SW480 (cell line): ENCODE results near the gene EPHA3.
A peak's percentile ranks its signal among the peaks of the same experiment; 100 is the strongest.

Source experiments
- DNase-seq: peaks from one replicate; pipeline ENCODE4 v3.0.0-alpha.2; 2016; ENCODE audit warnings: low spot score

The EPHA3 gene

GRCh38 chr3:89145995-89146394 lies 38.6 kb downstream of the EPHA3 start:
- peak; percentile 25 for DNase-seq

GRCh38 chr3:89154416-89154815 lies 47.0 kb downstream of the EPHA3 start:
- no peak for DNase-seq

GRCh38 chr3:89155811-89156210 lies 48.4 kb downstream of the EPHA3 start:
- no peak for DNase-seq

- DNase-seq, result no peak
Measured at GRCh38 chr3:89157575-89157974, 50.2 kb downstream of the EPHA3 start.

GRCh38 chr3:89159605-89160004 lies 52.2 kb downstream of the EPHA3 start:
- no peak for DNase-seq

- DNase-seq, result no peak
Measured at GRCh38 chr3:89164774-89165173, 57.4 kb downstream of the EPHA3 start.

- no peak for DNase-seq
Measured at GRCh38 chr3:89165636-89166263, 58.3 kb downstream of the EPHA3 start.

GRCh38 chr3:89171687-89172545 lies 64.5 kb downstream of the EPHA3 start:
- DNase-seq, result no peak

GRCh38 chr3:89173546-89173945 lies 66.1 kb downstream of the EPHA3 start:
- no peak for DNase-seq

- no peak for DNase-seq
Measured at GRCh38 chr3:89179355-89180001, 72.1 kb downstream of the EPHA3 start.

GRCh38 chr3:89180334-89180733 lies 72.9 kb downstream of the EPHA3 start:
- no peak for DNase-seq

GRCh38 chr3:89182056-89182455 lies 74.6 kb downstream of the EPHA3 start:
- no peak for DNase-seq

- no peak for DNase-seq
Measured at GRCh38 chr3:89184151-89184995, 77.0 kb downstream of the EPHA3 start.

GRCh38 chr3:89186456-89186855 lies 79.0 kb downstream of the EPHA3 start:
- DNase-seq, result no peak

GRCh38 chr3:89198591-89198990 lies 91.2 kb downstream of the EPHA3 start:
- no peak for DNase-seq

GRCh38 chr3:89212619-89213018 lies 105.2 kb downstream of the EPHA3 start:
- DNase-seq, result no peak

- no peak for DNase-seq
Measured at GRCh38 chr3:89216016-89216739, 108.8 kb downstream of the EPHA3 start.

- DNase-seq, result no peak
Measured at GRCh38 chr3:89217148-89217685, 109.8 kb downstream of the EPHA3 start.

- no peak for DNase-seq
Measured at GRCh38 chr3:89221924-89222323, 114.5 kb downstream of the EPHA3 start.

- DNase-seq, result no peak
Measured at GRCh38 chr3:89223188-89223587, 115.8 kb downstream of the EPHA3 start.

GRCh38 chr3:89227218-89227617 lies 119.8 kb downstream of the EPHA3 start:
- DNase-seq, result no peak
